Measurements from ENCODE around the gene MFGE8.
A peak's percentile ranks its signal among the peaks of the same experiment; 100 is the strongest.

The MFGE8 gene

GRCh38 chr15:88897456-88898194 lies 15.6 kb downstream of the MFGE8 start:
- peak in 1 of 2 experiments; percentile 41 for DNase-seq

- DNase-seq: no peak
These were observed 16.1 kb downstream of the MFGE8 start for GRCh38 chr15:88897142-88897455.

GRCh38 chr15:88896333-88897033 lies 16.7 kb downstream of the MFGE8 start:
- no peak for DNase-seq

GRCh38 chr15:88894819-88895767 lies 18.1 kb downstream of the MFGE8 start, which contains the start of gene HAPLN3:
Gene HAPLN3, minus strand, starts transcription at chr15:88895544. Its CDS starts 8,246 bp downstream, at chr15:88887298.
- DNase-seq: no peak

GRCh38 chr15:88894348-88894818 lies 18.8 kb downstream of the MFGE8 start:
- no peak for DNase-seq

GRCh38 chr15:88891540-88892254 lies 21.5 kb downstream of the MFGE8 start:
- DNase-seq: no peak

GRCh38 chr15:88890495-88890894 lies 22.7 kb downstream of the MFGE8 start:
- no peak for DNase-seq

GRCh38 chr15:88888719-88889118 lies 24.5 kb downstream of the MFGE8 start:
- no peak for DNase-seq

GRCh38 chr15:88887068-88887580 lies 26.1 kb downstream of the MFGE8 start:
- DNase-seq: no peak

GRCh38 chr15:88882785-88883184 lies 30.4 kb downstream of the MFGE8 start:
- DNase-seq: no peak

- no peak for DNase-seq
These were observed 31.4 kb downstream of the MFGE8 start for GRCh38 chr15:88881775-88882174.

- DNase-seq: no peak
These were observed 32.0 kb downstream of the MFGE8 start for GRCh38 chr15:88880944-88881740.

GRCh38 chr15:88878720-88879184 lies 34.4 kb downstream of the MFGE8 start:
- DNase-seq: peak; percentile 74 to 82

- no peak for DNase-seq
These were observed 35.3 kb downstream of the MFGE8 start for GRCh38 chr15:88877906-88878305.

- DNase-seq: no peak
These were observed 35.8 kb downstream of the MFGE8 start for GRCh38 chr15:88877415-88877814.

GRCh38 chr15:88876573-88876972 lies 36.6 kb downstream of the MFGE8 start:
- DNase-seq: no peak

- DNase-seq: no peak
These were observed 38.5 kb downstream of the MFGE8 start for GRCh38 chr15:88874684-88875083.

- no peak for DNase-seq
These were observed 38.9 kb downstream of the MFGE8 start for GRCh38 chr15:88874275-88874674.

- DNase-seq: no peak
These were observed 39.4 kb downstream of the MFGE8 start for GRCh38 chr15:88873786-88874185.

GRCh38 chr15:88872706-88873105 lies 40.5 kb downstream of the MFGE8 start:
- DNase-seq: no peak

GRCh38 chr15:88872106-88872505 lies 41.1 kb downstream of the MFGE8 start:
- DNase-seq: no peak

All from SHP77 (cell line).